Neuron (in vitro differentiated cells): Measurements from ENCODE around the gene RSRC1.
"Not testable (repeated sequence)": the region's sequence is repeated elsewhere in the genome, so short reads cannot be mapped to it uniquely, and the experiment has no call there.

Experiments
- H2AFZ ChIP-seq: one replicate; pipeline ENCODE4 v1.6.1; 2013; ENCODE audit warnings: low read depth, mild to moderate bottlenecking, inconsistent platforms, low read length, moderate library complexity
- H3K27me3 ChIP-seq: one replicate; pipeline ENCODE4 v1.6.1; 2013; ENCODE audit warnings: low read length; ENCODE audit not compliant: insufficient read depth
- H3K36me3 ChIP-seq: one replicate; pipeline ENCODE4 v1.6.1; 2013; ENCODE audit warnings: low read length; ENCODE audit not compliant: insufficient read depth
- H3K4me1 ChIP-seq: one replicate; pipeline ENCODE4 v1.6.1; 2013; ENCODE audit warnings: low read length; ENCODE audit not compliant: insufficient read depth
- H3K4me3 ChIP-seq: 2 replicates; pipeline ENCODE4 v1.5.1; 2013; ENCODE audit warnings: mild to moderate bottlenecking, low read length, moderate library complexity
- H3K9me3 ChIP-seq: one replicate; pipeline ENCODE4 v1.6.1; 2013; ENCODE audit warnings: low read length

The RSRC1 gene

GRCh38 chr3:158109804-158110657 lies at the start of gene RSRC1:
Gene RSRC1 (plus strand): TSS chr3:158110089. CDS start chr3:158122105, 12,016 bp downstream.
- Histone ChIP-seq H3K9me3 (no peaks in the 10 kb centered on the region), H3K36me3 (no peaks in the 10 kb centered on the region), H3K4me1 (peaks cover 22% of the 10 kb centered on the region), H2AFZ (peak within 1 kb of the TSS; percentile 100), H3K27me3 (peaks cover 38% of the 10 kb centered on the region), H3K4me3 (peak within 1 kb of the TSS; percentile 80)

- H3K9me3 ChIP-seq, H2AFZ ChIP-seq, H3K27me3 ChIP-seq, H3K36me3 ChIP-seq, H3K4me3 ChIP-seq, H3K4me1 ChIP-seq: not testable (repeated sequence)
Measured at GRCh38 chr3:158065574-158065973, 44.3 kb upstream of the RSRC1 start.

GRCh38 chr3:158072790-158073189 lies 37.1 kb upstream of the RSRC1 start:
- Histone ChIP-seq H3K36me3 (no peaks in the 10 kb centered on the region), H3K4me3 (no peak overlapping the region), H2AFZ (no peak overlapping the region), H3K9me3 (no peaks in the 10 kb centered on the region), H3K4me1 (no peaks in the 10 kb centered on the region), H3K27me3 (no peaks in the 10 kb centered on the region)

- Histone ChIP-seq H3K9me3 (no peaks in the 10 kb centered on the region), H3K27me3 (no peaks in the 10 kb centered on the region), H3K4me1 (no peaks in the 10 kb centered on the region), H3K4me3 (no peak overlapping the region), H3K36me3 (no peaks in the 10 kb centered on the region), H2AFZ (no peak overlapping the region)
Measured at GRCh38 chr3:158074591-158074990, 35.3 kb upstream of the RSRC1 start.

GRCh38 chr3:158079599-158079998 lies 30.3 kb upstream of the RSRC1 start:
- no peak overlapping the region for H2AFZ ChIP-seq
- no peaks in the 10 kb centered on the region for H3K27me3 ChIP-seq
- no peaks in the 10 kb centered on the region for H3K4me1 ChIP-seq
- no peak overlapping the region for H3K4me3 ChIP-seq
- no peaks in the 10 kb centered on the region for H3K36me3 ChIP-seq
- no peaks in the 10 kb centered on the region for H3K9me3 ChIP-seq

- Histone ChIP-seq H3K4me3 (no peak overlapping the region), H3K27me3 (peaks cover 7% of the 10 kb centered on the region), H3K36me3 (no peaks in the 10 kb centered on the region), H3K4me1 (no peaks in the 10 kb centered on the region), H3K9me3 (no peaks in the 10 kb centered on the region), H2AFZ (no peak overlapping the region)
Measured at GRCh38 chr3:158084651-158085050, 25.2 kb upstream of the RSRC1 start.

GRCh38 chr3:158085358-158085757 lies 24.5 kb upstream of the RSRC1 start:
- H2AFZ ChIP-seq: no peak overlapping the region
- peaks cover 9% of the 10 kb centered on the region for H3K27me3 ChIP-seq
- H3K36me3 ChIP-seq: no peaks in the 10 kb centered on the region
- no peaks in the 10 kb centered on the region for H3K4me1 ChIP-seq
- no peaks in the 10 kb centered on the region for H3K9me3 ChIP-seq
- no peak overlapping the region for H3K4me3 ChIP-seq

- H3K9me3 ChIP-seq: no peaks in the 10 kb centered on the region
- H3K27me3 ChIP-seq: peaks cover 15% of the 10 kb centered on the region
- H3K4me3 ChIP-seq: no peak overlapping the region
- H3K36me3 ChIP-seq: no peaks in the 10 kb centered on the region
- H3K4me1 ChIP-seq: no peaks in the 10 kb centered on the region
- no peak overlapping the region for H2AFZ ChIP-seq
Measured at GRCh38 chr3:158085931-158086330, 24.0 kb upstream of the RSRC1 start.

GRCh38 chr3:158086361-158086760 lies 23.5 kb upstream of the RSRC1 start:
- no peak overlapping the region for H2AFZ ChIP-seq
- H3K9me3 ChIP-seq: no peaks in the 10 kb centered on the region
- no peaks in the 10 kb centered on the region for H3K4me1 ChIP-seq
- no peak overlapping the region for H3K4me3 ChIP-seq
- peaks cover 16% of the 10 kb centered on the region for H3K27me3 ChIP-seq
- no peaks in the 10 kb centered on the region for H3K36me3 ChIP-seq

GRCh38 chr3:158086776-158087175 lies 23.1 kb upstream of the RSRC1 start:
- peaks cover 18% of the 10 kb centered on the region for H3K27me3 ChIP-seq
- no peak overlapping the region for H2AFZ ChIP-seq
- H3K9me3 ChIP-seq: no peaks in the 10 kb centered on the region
- no peaks in the 10 kb centered on the region for H3K36me3 ChIP-seq
- H3K4me3 ChIP-seq: no peak overlapping the region
- no peaks in the 10 kb centered on the region for H3K4me1 ChIP-seq

GRCh38 chr3:158091531-158091930 lies 18.4 kb upstream of the RSRC1 start:
- Histone ChIP-seq H3K36me3 (no peaks in the 10 kb centered on the region), H2AFZ (no peak overlapping the region), H3K4me1 (no peaks in the 10 kb centered on the region), H3K27me3 (peaks cover 65% of the 10 kb centered on the region), H3K9me3 (peaks cover 2% of the 10 kb centered on the region), H3K4me3 (no peak overlapping the region)

GRCh38 chr3:158093526-158093925 lies 16.4 kb upstream of the RSRC1 start:
- H3K9me3 ChIP-seq: peaks cover 2% of the 10 kb centered on the region
- H3K4me1 ChIP-seq: peaks cover 9% of the 10 kb centered on the region
- no peak overlapping the region for H2AFZ ChIP-seq
- no peak overlapping the region for H3K4me3 ChIP-seq
- peaks cover 83% of the 10 kb centered on the region for H3K27me3 ChIP-seq
- H3K36me3 ChIP-seq: no peaks in the 10 kb centered on the region

- H2AFZ ChIP-seq: no peak overlapping the region
- peaks cover 9% of the 10 kb centered on the region for H3K4me1 ChIP-seq
- no peaks in the 10 kb centered on the region for H3K36me3 ChIP-seq
- H3K9me3 ChIP-seq: peaks cover 2% of the 10 kb centered on the region
- no peak overlapping the region for H3K4me3 ChIP-seq
- H3K27me3 ChIP-seq: peaks cover 87% of the 10 kb centered on the region
Measured at GRCh38 chr3:158094235-158095110, 15.4 kb upstream of the RSRC1 start.
